Hair follicle dermal papilla cell (primary cell): ENCODE measurements around the gene CYP2D6. TPM values are rescaled to one million over a fixed set of nuclear protein-coding genes. Genes with fewer than 3 reads are reported as not detected.

Experiments
- total RNA-seq: library from RNA; depleted of rRNA; stranded (reverse); fragments of >200 nt; gene quantifications from 2 replicates; pipeline ENCODE4 v1.2.3, GENCODE V29; 2012

CYP2D6 gene
- total RNA-seq, result 0.24 and 0.49 TPM in 2 replicates

GRCh38 chr22:42130639-42131431, at the start of gene CYP2D6:
CYP2D6 (minus strand) TSS chr22:42130810; CDS start chr22:42130791, 19 bp downstream.

DNA sequence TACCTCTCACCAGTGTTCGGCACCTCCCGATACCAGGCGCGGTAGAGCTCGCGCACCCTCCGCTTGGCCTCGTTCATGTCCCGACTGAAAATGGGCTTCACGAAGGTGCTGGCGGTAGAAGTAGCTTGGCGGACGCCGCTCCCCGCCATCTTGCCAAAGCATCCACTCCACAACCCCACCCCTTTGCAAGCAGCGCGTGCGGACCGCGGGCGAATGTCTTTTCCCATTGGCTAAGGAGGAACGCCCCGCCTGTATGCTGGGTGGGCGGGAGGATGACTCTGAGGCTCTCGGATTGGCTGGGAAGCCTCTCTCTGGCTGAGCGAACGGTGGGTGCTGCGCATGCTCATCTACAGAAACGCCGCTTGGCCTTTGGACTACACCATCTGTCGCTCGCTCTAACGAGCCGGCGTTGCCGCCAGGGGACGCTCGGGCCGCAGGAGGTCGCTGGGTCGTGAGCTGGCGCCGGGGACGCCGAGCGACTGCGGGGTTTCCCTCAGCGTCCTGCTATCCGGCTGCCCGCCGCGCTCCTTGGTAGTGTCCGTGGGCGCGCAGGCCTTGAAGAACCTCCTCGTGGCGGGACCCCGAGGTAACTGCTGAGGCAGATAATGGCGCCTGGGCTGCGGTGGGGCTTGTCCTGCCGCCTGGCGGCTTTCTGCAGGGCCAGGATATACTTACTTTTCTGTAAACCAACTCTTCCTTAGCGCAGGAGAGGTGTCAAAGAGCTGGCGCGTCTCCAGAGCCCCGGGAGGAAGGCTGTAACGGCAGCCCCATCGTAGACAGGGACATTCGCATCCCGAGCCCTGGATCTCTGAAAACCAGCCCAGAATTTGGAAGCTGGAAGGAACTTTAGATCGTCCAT, 39.8 kb downstream of the CYP2D6 start, which contains the start of gene NDUFA6:
NDUFA6 (minus strand) TSS at position 177 of the 859 bp plus-strand sequence; CDS start at position 149, 28 bp downstream.

DNA sequence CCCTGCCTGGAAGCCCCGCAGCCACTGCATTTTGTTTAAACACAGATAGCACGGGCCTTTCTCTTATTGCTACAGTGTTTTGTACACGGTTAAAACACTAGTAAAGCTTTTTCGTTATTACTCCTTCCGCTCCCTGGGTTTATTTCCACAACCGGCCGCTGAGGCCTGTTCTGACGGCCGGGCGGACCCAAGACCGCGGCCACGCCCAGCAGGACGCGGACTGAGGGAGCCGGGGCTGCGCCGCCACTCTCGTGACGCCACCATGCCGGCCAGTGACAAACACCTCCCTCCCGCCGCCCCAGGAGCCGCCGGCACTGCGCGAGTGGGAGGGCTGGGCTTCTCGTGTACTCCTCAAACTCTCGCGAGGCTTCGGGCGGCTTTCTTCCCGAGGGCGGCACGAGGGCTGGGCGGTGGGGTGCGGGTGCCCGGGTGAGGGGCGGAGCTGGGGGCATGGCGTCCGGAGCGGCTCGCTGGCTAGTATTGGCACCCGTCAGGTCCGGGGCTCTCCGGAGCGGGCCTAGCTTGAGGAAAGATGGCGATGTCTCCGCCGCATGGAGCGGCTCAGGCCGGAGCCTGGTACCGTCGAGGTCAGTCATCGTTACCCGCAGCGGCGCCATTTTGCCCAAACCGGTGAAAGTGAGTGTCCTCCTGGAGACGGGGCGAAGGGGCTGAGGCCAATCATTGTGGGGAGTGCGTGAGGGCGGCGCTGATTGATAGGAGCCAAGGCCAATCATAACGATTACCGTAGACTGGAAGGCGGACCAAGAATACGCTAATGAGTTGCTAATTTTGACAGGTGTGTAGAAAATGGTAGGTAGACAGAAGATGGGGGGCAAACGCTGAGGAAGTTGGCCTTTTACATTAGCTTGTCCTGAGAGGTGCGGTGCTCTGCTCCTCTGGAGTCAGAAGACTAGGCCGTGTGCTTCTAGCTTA, 51.0 kb downstream of the CYP2D6 start, which contains the start of gene SMDT1:
SMDT1 (plus strand) TSS at position 382 of the 933 bp plus-strand sequence; CDS start at position 451, 69 bp downstream.

Other genes with a start within 250 kb of the CYP2D6 start
- not detected in 2 replicates for gene SHISA8, start 215.7 kb downstream of the CYP2D6 start, total RNA-seq
- 0.16 and 0.36 TPM in 2 replicates for gene TNFRSF13C, start 204.0 kb downstream of the CYP2D6 start, total RNA-seq
- 2.4 and 2.6 TPM in 2 replicates for gene CENPM, start 183.7 kb downstream of the CYP2D6 start, total RNA-seq
- gene SEPTIN3, start 161.4 kb downstream of the CYP2D6 start, total RNA-seq, result 5.1 and 8.3 TPM in 2 replicates
- gene WBP2NL, start 132.0 kb downstream of the CYP2D6 start, total RNA-seq, result 1.6 and 2.2 TPM in 2 replicates
- 71.3 and 76.3 TPM in 2 replicates for gene NAGA, start 60.0 kb downstream of the CYP2D6 start, total RNA-seq
- 28.9 and 33.8 TPM in 2 replicates for gene PHETA2, start 56.6 kb downstream of the CYP2D6 start, total RNA-seq
- gene SMDT1, start 51.1 kb downstream of the CYP2D6 start, total RNA-seq, result 3.4 and 5.7 TPM in 2 replicates
- 23.5 and 32.2 TPM in 2 replicates for gene NDUFA6, start 40.0 kb downstream of the CYP2D6 start, total RNA-seq
- 48.3 and 60.5 TPM in 2 replicates for gene TCF20, start 139.8 kb upstream of the CYP2D6 start, total RNA-seq